Activated CD4-positive, CD25-positive, alpha-beta regulatory T cell treated with anti-CD3 and anti-CD28 coated beads, Interleukin-2, amount 50 U/mL, for 16 hours (primary cell): Measurements from ENCODE around the gene WDR43.

Source experiments
- DNase-seq: peaks from one replicate; pipeline ENCODE4 v3.0.0-alpha.2; 2020; ENCODE audit warnings: low read depth, low spot score

WDR43 gene

DNA sequence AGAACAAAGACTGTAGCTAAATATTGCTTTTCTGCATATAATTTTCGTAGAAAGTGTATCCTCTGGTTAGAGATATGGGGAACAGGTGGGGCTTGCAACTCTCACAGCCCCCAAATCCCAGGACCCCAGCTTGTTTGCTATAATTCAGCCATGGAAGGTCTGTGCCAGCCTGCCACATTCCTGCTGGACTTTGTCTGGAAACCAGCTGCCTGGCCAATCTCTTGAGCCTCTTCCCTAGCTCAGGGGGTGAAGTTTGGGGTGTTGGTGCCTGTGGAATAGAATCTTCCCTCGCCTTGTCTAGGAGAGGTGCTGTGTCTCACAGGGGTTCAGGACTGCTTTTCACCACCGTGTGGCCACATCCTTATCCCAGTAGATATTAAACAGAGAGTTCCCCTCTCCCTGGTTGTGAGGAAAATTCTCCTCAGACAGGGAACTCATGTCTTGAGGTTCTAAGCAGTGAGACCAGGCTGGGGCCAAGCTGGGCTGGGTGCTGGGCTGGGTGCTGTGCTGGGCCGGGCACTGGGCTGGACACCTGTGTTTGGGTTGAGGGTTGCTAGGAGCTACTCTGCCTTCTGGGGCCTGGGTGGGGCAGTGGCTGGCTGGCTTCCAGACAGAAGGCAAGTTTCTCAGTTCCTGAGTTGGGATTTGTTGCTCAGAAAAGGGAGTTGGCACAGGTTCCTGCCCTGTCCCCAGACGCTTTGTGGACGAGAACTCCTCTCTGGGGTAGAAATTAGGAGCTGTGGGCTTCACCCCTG is 98.9 kb downstream of the WDR43 start:
- no peak for DNase-seq

DNA sequence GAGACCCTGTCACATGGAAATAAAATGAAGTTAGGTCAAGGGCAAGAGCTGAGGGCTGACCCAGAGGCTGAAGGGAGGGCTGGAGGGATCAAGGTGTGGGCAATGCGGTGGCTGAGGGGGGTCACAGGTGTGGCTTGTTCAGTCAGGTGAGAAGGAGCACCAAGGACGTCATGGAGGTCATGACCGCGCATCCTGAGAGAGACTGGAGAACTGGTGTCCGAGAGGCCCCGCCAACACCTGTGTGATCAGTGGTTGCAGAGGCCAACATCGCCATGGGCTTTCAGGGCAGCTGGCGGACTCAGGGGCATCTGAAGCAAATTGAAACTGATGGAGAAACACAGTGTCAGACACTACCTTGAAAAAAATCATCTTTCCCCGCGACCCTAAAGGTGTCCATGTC is 99.6 kb downstream of the WDR43 start:
- DNase-seq, result no peak

DNA sequence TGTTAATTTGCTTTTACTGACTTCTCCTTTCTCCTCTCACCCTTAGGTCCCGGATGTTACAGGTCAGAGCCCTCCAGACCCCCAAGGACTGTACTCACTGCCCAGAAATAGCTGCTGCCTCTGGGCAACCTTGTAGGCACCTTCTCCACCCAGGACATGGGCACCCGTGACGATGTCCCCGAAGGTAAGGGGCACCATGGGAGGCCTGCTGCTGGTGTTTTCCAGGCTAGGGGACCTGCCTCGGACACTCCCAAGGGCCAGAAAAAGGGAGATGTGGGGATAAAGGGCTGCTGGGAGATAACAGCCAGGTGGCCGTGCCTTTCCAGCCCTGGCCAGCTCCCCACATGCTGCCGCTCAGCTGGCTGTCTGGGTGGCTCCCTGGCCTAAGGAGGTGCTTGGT is 100.2 kb downstream of the WDR43 start:
- no peak for DNase-seq

DNA sequence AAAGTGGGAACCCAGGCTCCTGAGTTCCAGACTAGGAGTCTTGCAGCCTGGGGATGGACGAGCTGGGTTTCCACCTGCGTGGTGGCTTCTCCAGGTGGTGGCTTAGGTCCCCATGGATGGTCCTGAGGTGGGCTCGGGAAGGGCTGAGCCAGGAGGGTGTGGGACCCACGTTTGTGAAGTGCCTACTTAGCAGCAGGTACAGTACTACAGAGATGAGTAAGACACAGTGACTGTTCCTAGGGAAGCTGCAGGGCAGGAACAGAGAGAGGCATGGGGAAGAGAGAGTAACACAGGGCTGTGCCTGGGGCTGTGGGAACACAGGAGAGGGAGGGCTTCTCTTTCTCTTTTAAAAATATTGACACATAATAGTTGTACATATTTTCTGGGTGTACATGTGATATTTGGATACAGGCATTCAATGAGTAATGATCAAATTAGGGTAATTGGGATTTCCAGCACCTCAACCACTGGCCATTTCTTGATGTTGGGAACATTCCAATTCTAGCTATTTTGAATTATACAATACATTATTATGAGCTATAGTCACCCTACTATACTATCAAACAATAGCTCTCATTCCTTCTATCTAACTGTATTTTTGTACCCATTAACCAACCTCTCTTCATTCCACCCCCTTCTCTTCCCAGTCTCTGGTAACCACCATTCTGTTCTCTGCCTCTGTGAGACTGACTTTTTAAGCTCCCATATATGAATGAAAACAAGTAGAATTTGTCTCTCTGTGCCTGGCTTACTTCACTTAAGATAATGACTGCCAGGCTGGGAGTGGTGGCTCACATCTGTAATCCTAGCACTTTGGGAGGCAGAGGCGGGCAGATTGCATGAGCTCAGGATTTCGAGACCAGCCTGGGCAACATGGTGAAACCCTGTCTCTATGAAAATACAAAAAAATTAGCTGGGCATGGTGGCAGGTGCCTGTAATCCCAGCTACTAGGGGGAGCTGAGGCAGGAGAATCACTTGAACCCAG is 101.6 kb downstream of the WDR43 start:
- no peak for DNase-seq

DNA sequence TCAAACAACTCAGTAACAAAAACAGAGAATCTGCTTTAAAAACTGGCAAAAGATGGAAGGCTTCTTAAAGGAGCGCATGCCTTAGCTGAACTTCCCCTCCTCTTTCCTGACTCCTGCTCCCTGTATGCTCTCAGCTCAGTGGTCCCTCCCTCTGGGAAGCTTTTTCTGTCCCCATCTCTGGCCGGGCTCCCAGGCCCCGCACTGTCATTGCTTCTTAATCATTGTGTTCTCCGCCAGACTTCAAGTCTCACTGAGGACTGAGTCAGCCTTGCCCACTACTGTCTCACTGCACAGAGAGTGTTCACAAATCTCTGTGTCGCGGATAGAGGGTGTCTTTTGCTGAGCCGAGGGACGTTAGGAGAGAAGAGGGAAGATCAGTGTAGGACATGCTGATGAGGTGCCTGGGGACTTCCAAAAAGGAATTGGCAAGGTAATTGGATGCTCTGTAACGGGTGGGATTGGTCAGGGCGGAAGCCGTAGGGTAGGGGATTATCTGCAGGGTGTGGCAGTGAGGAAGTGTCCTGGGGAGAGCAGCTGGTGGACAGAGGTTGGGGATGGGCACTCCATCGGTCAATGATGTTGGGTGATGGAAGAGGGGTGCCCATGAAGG is 102.9 kb downstream of the WDR43 start:
- DNase-seq, result no peak
